KOPT-K1 (cell line): ENCODE measurements around the gene FTCDNL1.

Experiments used
- H3K27ac ChIP-seq: fragments of 200-600 bp; sonication (generic); 2 replicates; pipeline ENCODE4 v1.5.1; 2016; ENCODE audit warnings: antibody characterized with exemption, mild to moderate bottlenecking, low read depth, low read length; ENCODE audit not compliant: poor library complexity, severe bottlenecking
- H3K36me3 ChIP-seq: fragments of 200-600 bp; sonication (generic); 2 replicates; pipeline ENCODE4 v1.5.1; 2017; ENCODE audit warnings: antibody characterized with exemption, mild to moderate bottlenecking, low read length, moderate library complexity; ENCODE audit not compliant: insufficient read depth
- H3K9me3 ChIP-seq: fragments of 200-600 bp; sonication (generic); 2 replicates; pipeline ENCODE4 v1.5.1; 2017; ENCODE audit warnings: antibody characterized with exemption, low read length, mild to moderate bottlenecking; ENCODE audit not compliant: insufficient read depth, poor library complexity, severe bottlenecking

FTCDNL1 gene

DNA sequence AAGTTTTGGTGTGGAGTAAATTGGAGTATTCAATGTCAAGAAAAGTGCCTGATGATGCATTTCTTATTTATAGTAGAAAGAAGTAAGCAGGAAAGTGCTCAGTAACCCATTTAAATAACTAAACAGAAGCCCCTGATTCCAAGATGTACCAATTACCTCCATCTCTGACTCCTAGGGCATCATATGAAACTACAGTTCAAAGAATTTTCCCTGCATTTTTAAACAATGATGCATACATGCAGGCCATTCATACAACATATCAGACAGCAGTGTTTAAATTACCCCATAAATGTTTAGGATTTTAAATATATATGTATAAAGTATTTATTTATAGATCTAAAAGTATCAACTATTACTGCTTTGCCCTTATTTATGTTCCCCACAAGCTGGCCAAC, 36.2 kb downstream of the FTCDNL1 start:
- Histone ChIP-seq H3K9me3 (no peaks in the 10 kb centered on the region), H3K36me3 (no peaks in the 10 kb centered on the region), H3K27ac (no peak overlapping the region)

DNA sequence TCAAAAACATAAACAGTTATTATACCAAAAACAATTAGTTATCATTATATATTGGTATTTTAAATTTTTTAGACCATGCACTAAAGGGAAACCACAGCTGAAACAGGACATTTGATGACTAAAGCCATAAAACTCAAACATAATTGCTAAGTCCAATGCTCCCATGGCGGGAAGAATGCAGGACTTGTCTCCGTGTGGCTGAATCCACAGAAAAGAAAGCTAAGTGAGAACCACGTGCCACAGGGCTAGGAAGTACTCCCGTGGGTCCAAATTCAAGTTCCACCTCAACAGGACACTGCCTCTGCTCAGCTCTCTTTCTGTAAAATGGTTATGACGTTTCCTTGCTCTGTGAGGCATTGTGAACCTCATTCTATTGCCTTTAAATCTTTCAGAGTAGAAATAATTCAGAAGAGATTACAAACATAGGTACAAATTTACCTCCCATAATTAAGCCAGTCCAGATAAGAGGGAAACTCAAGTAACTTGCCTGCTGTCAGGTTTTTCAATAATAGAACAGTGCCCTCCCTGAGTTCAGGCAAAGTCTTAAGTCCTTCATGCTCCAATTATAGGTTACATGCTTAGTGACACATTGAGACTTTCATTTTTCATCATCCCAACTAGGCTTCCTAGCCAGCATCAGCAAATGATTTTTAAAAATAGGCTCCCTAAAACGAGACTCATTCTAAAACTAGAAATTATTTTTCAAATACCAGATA, 36.7 kb downstream of the FTCDNL1 start:
- Histone ChIP-seq H3K27ac (no peak overlapping the region), H3K9me3 (no peaks in the 10 kb centered on the region), H3K36me3 (no peaks in the 10 kb centered on the region)

DNA sequence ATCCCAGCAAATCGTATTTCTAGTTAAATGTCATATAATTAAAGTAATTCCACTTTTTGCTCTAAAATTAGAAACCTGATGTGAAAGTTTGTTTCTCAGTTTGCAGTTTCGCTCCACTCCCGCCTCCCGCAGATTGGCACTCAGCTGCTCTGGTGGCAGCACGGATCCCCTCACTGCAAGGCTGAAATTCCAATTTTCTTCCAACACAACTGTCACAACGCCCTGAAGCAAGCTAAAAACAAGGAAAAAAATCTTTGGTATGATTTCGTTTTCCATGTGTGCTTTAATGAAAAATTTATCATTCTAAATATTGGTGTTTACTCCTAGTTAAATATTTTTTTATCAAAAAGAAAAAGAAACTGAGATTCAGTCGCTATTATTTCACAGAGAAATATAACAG, 38.5 kb downstream of the FTCDNL1 start:
- no peaks in the 10 kb centered on the region for H3K9me3 ChIP-seq
- H3K27ac ChIP-seq, result no peak overlapping the region
- H3K36me3 ChIP-seq, result no peaks in the 10 kb centered on the region

DNA sequence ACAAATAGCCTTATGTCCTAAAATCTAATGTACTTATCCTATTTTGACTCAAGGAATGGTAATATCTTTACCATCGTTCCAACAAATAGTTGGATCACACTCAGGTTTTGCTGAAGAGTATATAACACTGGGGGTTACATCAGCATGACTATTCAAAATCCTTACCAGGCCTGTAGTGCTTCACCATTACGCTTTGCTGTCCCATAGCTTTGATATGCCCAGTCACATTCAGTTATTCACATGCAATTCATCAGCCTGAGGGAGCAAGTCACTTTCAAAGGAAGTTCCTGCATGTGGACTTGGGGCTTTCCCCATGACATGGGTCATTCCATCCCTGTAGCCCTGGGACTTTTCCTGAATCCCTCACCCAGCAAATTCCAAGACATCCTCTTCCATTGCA, 39.6 kb downstream of the FTCDNL1 start:
- Histone ChIP-seq H3K9me3 (no peaks in the 10 kb centered on the region), H3K36me3 (no peaks in the 10 kb centered on the region), H3K27ac (no peak overlapping the region)

DNA sequence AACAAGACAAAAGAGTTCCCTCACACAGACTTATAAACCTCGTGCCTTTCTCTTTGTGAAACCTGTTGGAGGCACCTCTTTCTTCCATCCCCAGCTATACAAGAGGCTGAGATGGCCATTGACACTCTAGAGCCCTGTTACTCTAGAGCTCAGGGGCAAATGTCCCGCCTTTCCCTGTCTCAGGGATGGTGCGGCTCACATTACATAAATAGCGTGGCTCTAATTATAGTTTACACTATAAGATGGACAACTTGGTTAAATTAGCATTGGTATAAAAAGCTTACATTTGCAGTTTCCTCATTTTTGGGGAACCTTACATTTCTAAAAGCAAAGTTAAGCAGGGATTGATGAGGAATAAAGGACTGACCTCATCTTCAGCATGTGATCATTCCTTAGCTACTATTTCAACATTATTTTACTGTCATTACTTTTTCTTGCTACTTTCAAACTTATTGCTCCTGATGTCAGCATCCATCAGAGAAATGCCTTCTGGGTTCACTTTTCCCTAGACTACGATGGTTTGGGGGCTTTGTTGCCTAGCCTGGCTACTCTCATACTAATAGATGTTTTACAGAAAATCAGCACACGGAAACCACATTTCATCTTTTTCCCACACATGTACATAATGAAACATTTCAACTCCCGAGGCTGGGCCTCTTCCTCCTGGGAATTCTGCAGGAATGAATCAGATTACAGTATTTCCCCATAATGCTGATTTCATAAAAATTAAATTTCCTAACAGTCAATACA, 40.4 kb downstream of the FTCDNL1 start:
- Histone ChIP-seq H3K27ac (no peak overlapping the region), H3K9me3 (no peaks in the 10 kb centered on the region)

DNA sequence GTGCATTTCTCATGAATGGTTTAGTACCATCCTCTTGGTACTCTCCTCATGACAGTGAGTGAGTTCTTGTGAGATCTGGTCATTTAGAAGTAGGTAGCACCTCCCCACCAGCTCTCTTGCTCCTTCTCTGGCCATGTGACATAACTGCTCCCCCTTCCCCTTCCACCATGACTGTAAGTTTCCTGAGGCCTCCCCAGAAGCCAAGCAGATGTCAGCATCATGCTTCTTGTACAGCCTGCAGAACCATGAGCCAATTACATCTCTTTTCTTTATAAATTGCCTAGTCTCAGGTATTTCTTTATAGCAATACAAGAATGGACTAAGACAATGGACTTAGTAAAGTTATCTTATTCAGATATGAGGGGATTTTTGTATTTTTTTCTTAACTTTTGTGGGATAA, 43.0 kb downstream of the FTCDNL1 start:
- no peak overlapping the region for H3K27ac ChIP-seq
- no peaks in the 10 kb centered on the region for H3K36me3 ChIP-seq
- H3K9me3 ChIP-seq, result no peaks in the 10 kb centered on the region

More for the DNA sequence above, 40.4 kb downstream of the FTCDNL1 start:
- H3K36me3 ChIP-seq, result no peaks in the 10 kb centered on the region

GRCh38 chr2:199806179-199806578, 44.8 kb downstream of the FTCDNL1 start:
- no peak overlapping the region for H3K27ac ChIP-seq
- H3K9me3 ChIP-seq, result no peaks in the 10 kb centered on the region
- no peaks in the 10 kb centered on the region for H3K36me3 ChIP-seq

DNA sequence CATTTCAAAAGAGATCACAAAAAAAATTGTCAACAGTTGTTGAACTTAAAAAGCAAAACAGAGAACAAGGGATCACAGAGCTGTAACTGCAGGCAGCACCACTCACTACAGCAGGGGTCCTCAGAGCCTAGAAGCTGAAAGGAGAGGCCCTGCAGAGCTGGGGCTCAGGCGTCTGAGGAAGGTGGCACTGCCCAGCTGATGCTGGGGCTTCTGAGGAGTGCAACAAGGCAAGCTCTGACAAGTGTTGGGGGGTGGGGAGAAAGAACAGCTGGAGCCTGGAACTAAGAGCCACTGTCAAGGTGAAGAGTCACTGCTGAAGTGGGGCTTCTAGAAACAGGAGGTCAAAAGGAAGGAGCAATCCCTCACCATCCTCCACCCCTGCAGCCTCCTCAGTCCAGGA, 46.2 kb downstream of the FTCDNL1 start:
- H3K27ac ChIP-seq, result no peak overlapping the region
- H3K9me3 ChIP-seq, result no peaks in the 10 kb centered on the region
- H3K36me3 ChIP-seq, result no peaks in the 10 kb centered on the region

GRCh38 chr2:199798831-199799580, 52.0 kb downstream of the FTCDNL1 start:
- H3K27ac ChIP-seq, result no peak overlapping the region
- no peaks in the 10 kb centered on the region for H3K36me3 ChIP-seq
- no peaks in the 10 kb centered on the region for H3K9me3 ChIP-seq

DNA sequence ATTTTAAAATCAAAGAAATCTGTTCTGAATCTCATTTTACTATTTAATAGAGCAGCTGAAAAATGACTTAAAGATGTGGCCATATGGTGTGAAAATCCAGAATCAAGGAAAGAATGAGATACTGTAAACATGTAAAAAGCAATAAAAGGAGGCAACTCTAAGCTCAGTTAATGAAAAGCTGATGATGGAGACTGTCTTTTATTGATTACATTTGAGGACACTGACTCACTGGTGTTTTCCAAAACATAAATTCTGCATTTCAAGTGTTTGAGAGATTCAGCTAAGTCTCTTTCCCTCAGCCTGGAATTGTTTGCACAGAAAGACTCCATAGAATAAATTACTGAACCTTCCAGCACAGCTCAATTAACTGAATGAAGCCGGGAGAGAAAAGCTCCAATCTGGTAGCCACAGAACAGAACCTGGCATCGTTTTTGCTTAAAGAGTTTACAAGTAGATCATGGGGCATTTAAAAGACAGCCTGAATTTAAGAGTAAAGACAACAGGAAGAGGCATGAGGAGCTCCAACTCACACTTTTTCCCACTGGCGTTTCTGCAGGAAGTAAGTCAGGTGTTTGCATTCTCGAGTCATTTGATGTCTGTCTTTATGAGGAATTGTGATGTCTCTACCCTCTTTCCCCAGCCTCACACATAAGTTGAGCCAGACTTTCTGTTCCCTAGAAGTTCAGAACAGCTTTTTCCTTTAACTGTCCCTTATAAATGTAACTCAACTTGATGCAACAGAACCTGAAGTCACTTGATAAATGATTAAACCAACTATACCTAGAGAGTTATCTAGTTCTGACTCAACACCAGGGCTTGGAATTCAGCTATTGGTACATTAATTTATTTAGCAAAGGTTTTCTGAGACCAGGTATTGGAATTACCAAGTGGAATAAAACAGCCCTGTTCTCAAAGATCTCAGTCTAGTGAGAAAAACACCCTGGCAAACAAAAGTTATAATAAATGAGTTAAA, 53.3 kb downstream of the FTCDNL1 start:
- Histone ChIP-seq H3K36me3 (no peaks in the 10 kb centered on the region), H3K9me3 (no peaks in the 10 kb centered on the region), H3K27ac (no peak overlapping the region)

- no peak overlapping the region for H3K27ac ChIP-seq
- no peaks in the 10 kb centered on the region for H3K9me3 ChIP-seq
- no peaks in the 10 kb centered on the region for H3K36me3 ChIP-seq
These were observed 58.6 kb downstream of the FTCDNL1 start for GRCh38 chr2:199792381-199792780.

GRCh38 chr2:199791326-199791725, 59.7 kb downstream of the FTCDNL1 start:
- Histone ChIP-seq H3K36me3 (no peaks in the 10 kb centered on the region), H3K9me3 (no peaks in the 10 kb centered on the region)

DNA sequence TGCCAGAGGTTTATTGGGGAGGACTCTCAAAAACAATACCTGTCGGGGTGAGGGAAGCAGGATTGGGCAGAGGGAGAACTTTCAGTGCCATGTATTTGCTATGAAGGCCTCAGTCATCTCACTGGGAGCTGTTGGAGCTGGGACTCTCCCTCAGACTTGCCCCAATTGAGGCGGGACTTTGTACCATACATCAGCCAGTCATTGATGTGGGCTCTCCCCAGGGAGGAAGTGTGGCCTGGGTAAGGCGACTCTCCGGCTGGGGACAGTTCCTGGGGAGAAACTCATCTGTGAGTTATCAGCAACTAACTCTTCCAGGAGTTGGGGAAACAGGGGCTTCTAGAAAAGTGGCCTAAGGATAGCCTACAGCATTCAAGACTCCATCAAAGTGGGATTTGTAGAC, 66.5 kb downstream of the FTCDNL1 start:
- Histone ChIP-seq H3K27ac (no peak overlapping the region), H3K9me3 (no peaks in the 10 kb centered on the region), H3K36me3 (no peaks in the 10 kb centered on the region)

More at GRCh38 chr2:199791326-199791725, 59.7 kb downstream of the FTCDNL1 start:
- H3K27ac ChIP-seq, result no peak overlapping the region

DNA sequence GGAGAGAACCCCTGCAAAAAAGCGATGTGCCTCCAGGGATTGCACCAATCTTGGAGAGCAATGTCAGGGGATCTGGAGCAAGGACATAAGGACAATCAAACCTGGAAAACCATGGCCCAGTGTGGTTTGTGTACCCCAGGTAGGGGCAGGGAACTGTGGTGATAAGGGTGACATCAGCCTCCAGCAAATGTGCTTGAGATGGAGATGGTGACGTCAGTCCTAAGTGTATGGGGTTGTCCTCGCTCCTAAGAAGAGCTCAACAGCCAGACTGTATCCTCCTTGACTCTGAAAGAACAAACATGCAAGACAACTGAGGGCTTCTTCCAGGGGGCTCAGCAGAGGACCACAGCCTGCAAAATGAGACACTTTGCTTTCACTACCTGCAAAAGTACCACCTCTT, 71.4 kb downstream of the FTCDNL1 start:
- no peak overlapping the region for H3K27ac ChIP-seq
- H3K9me3 ChIP-seq, result no peaks in the 10 kb centered on the region
- H3K36me3 ChIP-seq, result no peaks in the 10 kb centered on the region
